CD14-positive monocyte (primary cell): Measurements from ENCODE around the gene SPATA13. TPM values are rescaled to one million over a fixed set of nuclear protein-coding genes. Genes with fewer than 3 reads are reported as not detected.

Source experiments
- DNase-seq, 3 donors: peaks; one replicate each; pipeline ENCODE4 v3.0.0-alpha.2; 2011 to 2022
- H2AFZ ChIP-seq: 2 replicates; pipeline ENCODE4 v1.6.0; 2012; ENCODE audit warnings: mild to moderate bottlenecking, low read depth, low read length, inconsistent platforms; ENCODE audit not compliant: insufficient read depth, poor library complexity, severe bottlenecking
- H3K27ac ChIP-seq, 2 donors: 1 replicate in 1 of 2; 2 replicates in 1 of 2; pipeline ENCODE4 v1.5.1; 2012 to 2013; ENCODE audit warnings: low read length in 2 of 2, control low read depth in 1 of 2, inconsistent platforms in 1 of 2, low read depth in 1 of 2, mild to moderate bottlenecking in 1 of 2
- H3K27me3 ChIP-seq, 2 donors: one replicate each; pipeline versions ENCODE4 v1.6.0 to v1.6.1; 2011 to 2013; ENCODE audit warnings: low read length in 2 of 2; ENCODE audit not compliant: control insufficient read depth in 2 of 2, insufficient read depth in 2 of 2
- H3K36me3 ChIP-seq, 2 donors: replicated peaks in 1 of 2; 1 replicate in 1 of 2; 2 replicates in 1 of 2; pipeline versions ENCODE4 v1.5.1 to v1.6.1; 2012 to 2013; ENCODE audit warnings: low read length in 2 of 2, control low read depth in 1 of 2, inconsistent platforms in 1 of 2, mild to moderate bottlenecking in 1 of 2; ENCODE audit not compliant: insufficient read depth in 2 of 2, control insufficient read depth in 1 of 2
- H3K4me1 ChIP-seq, 2 donors: 1 replicate in 1 of 2; 2 replicates in 1 of 2; pipeline versions ENCODE4 v1.5.1 to v1.6.1; 2012 to 2013; ENCODE audit warnings: low read length in 2 of 2, control low read depth in 1 of 2, inconsistent platforms in 1 of 2, mild to moderate bottlenecking in 1 of 2, moderate library complexity in 1 of 2; ENCODE audit not compliant: insufficient read depth in 2 of 2, control insufficient read depth in 1 of 2
- H3K4me2 ChIP-seq: replicated peaks from 2 replicates; pipeline ENCODE3; 2012; ENCODE audit warnings: low read length, moderate library complexity, mild to moderate bottlenecking; ENCODE audit not compliant: poor library complexity, severe bottlenecking; ENCODE audit errors: extremely low read depth
- H3K4me3 ChIP-seq, 3 experiments: fragments of 200-600 bp in 1 of 3; sonication (generic) in 1 of 3; replicated peaks in 1 of 3; 1 replicate in 2 of 3; 2 replicates in 1 of 3; pipeline ENCODE4 v1.5.1; 2011 to 2013; ENCODE audit warnings: low read length in 3 of 3, mild to moderate bottlenecking in 3 of 3, control low read depth in 2 of 3, low read depth in 2 of 3, inconsistent platforms in 1 of 3, moderate library complexity in 1 of 3
- H3K79me2 ChIP-seq: 2 replicates; pipeline ENCODE4 v1.6.0; 2012; ENCODE audit warnings: mild to moderate bottlenecking, control low read depth, inconsistent platforms, low read length, moderate library complexity; ENCODE audit not compliant: insufficient read depth
- H3K9ac ChIP-seq: 2 replicates; pipeline ENCODE4 v1.6.0; 2017; ENCODE audit warnings: low read length, mild to moderate bottlenecking; ENCODE audit not compliant: insufficient read depth, poor library complexity, severe bottlenecking
- H3K9me3 ChIP-seq, 2 donors: replicated peaks in 1 of 2; 1 replicate in 1 of 2; 2 replicates in 1 of 2; pipeline versions ENCODE4 v1.5.1 to v1.6.1; 2012 to 2013; ENCODE audit warnings: low read length in 2 of 2, control low read depth in 1 of 2; ENCODE audit not compliant: control insufficient read depth in 1 of 2, insufficient read depth in 1 of 2
- H4K20me1 ChIP-seq: 2 replicates; pipeline ENCODE4 v1.6.0; 2012; ENCODE audit warnings: mild to moderate bottlenecking, low read length, control low read depth, moderate library complexity; ENCODE audit not compliant: insufficient read depth
- H3K27ac Mint-ChIP-seq, 7 donors: one replicate each; pipeline ENCODE4 v1.8.0; 2020; ENCODE audit warnings: mild to moderate bottlenecking in 7 of 7, mixed read lengths in 7 of 7, moderate library complexity in 6 of 7, inconsistent platforms in 2 of 7
- H3K27me3 Mint-ChIP-seq, 3 donors: one replicate each; pipeline ENCODE4 v1.8.0; 2021 to 2022; ENCODE audit warnings: low read depth in 3 of 3, mild to moderate bottlenecking in 3 of 3, mixed read lengths in 3 of 3, moderate library complexity in 3 of 3, inconsistent platforms in 1 of 3
- H3K36me3 Mint-ChIP-seq, 2 donors: one replicate each; pipeline ENCODE4 v1.8.0; 2020; ENCODE audit warnings: mixed read lengths in 2 of 2, inconsistent platforms in 1 of 2, mild to moderate bottlenecking in 1 of 2
- H3K4me1 Mint-ChIP-seq: one replicate; pipeline ENCODE4 v1.8.0; 2020; ENCODE audit warnings: mild to moderate bottlenecking, mixed read lengths
- H3K4me3 Mint-ChIP-seq, 2 donors: one replicate each; pipeline ENCODE4 v1.8.0; 2020; ENCODE audit warnings: mild to moderate bottlenecking in 2 of 2, mixed read lengths in 2 of 2, moderate library complexity in 1 of 2
- H3K9me3 Mint-ChIP-seq, 7 donors: one replicate each; pipeline ENCODE4 v1.8.0; 2020 to 2022; ENCODE audit warnings: mixed read lengths in 7 of 7, mild to moderate bottlenecking in 6 of 7, moderate library complexity in 6 of 7, inconsistent platforms in 2 of 7
- CTCF ChIP-seq: fragments of 200-600 bp; IDR thresholded peaks from one replicate; pipeline ENCODE4 v1.8.0; 2022; ENCODE audit warnings: antibody characterized with exemption, mild to moderate bottlenecking
- WGBS: methylation state at CpG from one replicate; pipeline ENCODE4 v1.1.5; 2013; ENCODE audit warnings: missing lambda C conversion rate; ENCODE audit not compliant: insufficient coverage; 5-methylcytosine and 5-hydroxymethylcytosine counted together
- intact Hi-C, 2 donors: fragments of 100-400 bp; cut with micrococcal nuclease; formaldehyde crosslinking; loops; one replicate each; pipeline versions ENCODE4 v1.15.0 to v1.15.1; 2023
- polyA plus RNA-seq, 3 donors: library from polyadenylated mRNA; depleted of rRNA in 1 of 3; unstranded in 2 of 3; stranded (reverse) in 1 of 3; fragments of 300-500 nt in 2 of 3; fragments of >200 nt in 1 of 3; fragmentation: Illumina TruSeq in 2 of 3; gene quantifications; 1 replicate in 2 of 3; 2 replicates in 1 of 3; pipeline ENCODE4 v1.2.3, GENCODE V29; 2012 to 2021

Gene SPATA13
- polyA plus RNA-seq, 3 donors: 9.3 to 44.7 (median 11.6) TPM

GRCh38 chr13:24138911-24139310 lies 21.6 kb upstream of the SPATA13 start:
- 92% methylated on average over 5 of the region's 5 CpGs for WGBS
- H3K27ac Mint-ChIP-seq: no peak overlapping the region
- no peaks in the 10 kb centered on the region for H3K36me3 Mint-ChIP-seq
- Histone ChIP-seq H3K27ac (no peak overlapping the region), H3K27me3 (no peaks in the 10 kb centered on the region), H3K79me2 (no peaks in the 10 kb centered on the region), H3K9me3 (no peaks in the 10 kb centered on the region), H3K4me3 (no peak overlapping the region), H3K4me2 (no peak overlapping the region), H4K20me1 (no peaks in the 10 kb centered on the region), H2AFZ (no peak overlapping the region), H3K36me3 (no peaks in the 10 kb centered on the region), H3K4me1 (no peaks in the 10 kb centered on the region), H3K9ac (no peak overlapping the region)
- H3K27me3 Mint-ChIP-seq: peaks cover 1 to 3% (median 2%) of the 10 kb centered on the region in 3 donors
- peaks cover 0 to 3% (median 0%) of the 10 kb centered on the region in 7 donors for H3K9me3 Mint-ChIP-seq
- TF ChIP-seq CTCF: no peak
- intact Hi-C loops: no loop called here
- no peak for DNase-seq
- H3K4me1 Mint-ChIP-seq: no peaks in the 10 kb centered on the region
- no peak overlapping the region for H3K4me3 Mint-ChIP-seq

GRCh38 chr13:24141333-24141910 lies 19.1 kb upstream of the SPATA13 start:
- H3K27me3 ChIP-seq: no peaks in the 10 kb centered on the region
- H3K4me1 Mint-ChIP-seq: no peaks in the 10 kb centered on the region
- no peak for DNase-seq
- H3K27ac Mint-ChIP-seq: no peak overlapping the region
- TF ChIP-seq CTCF: no peak
- H2AFZ ChIP-seq: no peak overlapping the region
- 95% methylated on average over 3 of the region's 7 CpGs for WGBS
- H3K9ac ChIP-seq: no peak overlapping the region
- no peaks in the 10 kb centered on the region for H3K4me1 ChIP-seq
- no peak overlapping the region for H3K27ac ChIP-seq
- H3K27me3 Mint-ChIP-seq: peaks cover 5 to 9% (median 6%) of the 10 kb centered on the region in 3 donors
- no peaks in the 10 kb centered on the region for H4K20me1 ChIP-seq
- no peak overlapping the region for H3K4me3 ChIP-seq
- H3K9me3 ChIP-seq: no peaks in the 10 kb centered on the region
- H3K4me3 Mint-ChIP-seq: no peak overlapping the region
- H3K9me3 Mint-ChIP-seq: peaks cover 0 to 3% (median 0%) of the 10 kb centered on the region in 7 donors
- H3K36me3 ChIP-seq: no peaks in the 10 kb centered on the region
- no peak overlapping the region for H3K4me2 ChIP-seq
- intact Hi-C loops: no loop called here
- no peaks in the 10 kb centered on the region for H3K79me2 ChIP-seq
- H3K36me3 Mint-ChIP-seq: no peaks in the 10 kb centered on the region
